Measurements from ENCODE around the gene PRRT1.
"Not testable (repeated sequence)": the region's sequence is repeated elsewhere in the genome, so short reads cannot be mapped to it uniquely, and the experiment has no call there.

The PRRT1 gene

DNA sequence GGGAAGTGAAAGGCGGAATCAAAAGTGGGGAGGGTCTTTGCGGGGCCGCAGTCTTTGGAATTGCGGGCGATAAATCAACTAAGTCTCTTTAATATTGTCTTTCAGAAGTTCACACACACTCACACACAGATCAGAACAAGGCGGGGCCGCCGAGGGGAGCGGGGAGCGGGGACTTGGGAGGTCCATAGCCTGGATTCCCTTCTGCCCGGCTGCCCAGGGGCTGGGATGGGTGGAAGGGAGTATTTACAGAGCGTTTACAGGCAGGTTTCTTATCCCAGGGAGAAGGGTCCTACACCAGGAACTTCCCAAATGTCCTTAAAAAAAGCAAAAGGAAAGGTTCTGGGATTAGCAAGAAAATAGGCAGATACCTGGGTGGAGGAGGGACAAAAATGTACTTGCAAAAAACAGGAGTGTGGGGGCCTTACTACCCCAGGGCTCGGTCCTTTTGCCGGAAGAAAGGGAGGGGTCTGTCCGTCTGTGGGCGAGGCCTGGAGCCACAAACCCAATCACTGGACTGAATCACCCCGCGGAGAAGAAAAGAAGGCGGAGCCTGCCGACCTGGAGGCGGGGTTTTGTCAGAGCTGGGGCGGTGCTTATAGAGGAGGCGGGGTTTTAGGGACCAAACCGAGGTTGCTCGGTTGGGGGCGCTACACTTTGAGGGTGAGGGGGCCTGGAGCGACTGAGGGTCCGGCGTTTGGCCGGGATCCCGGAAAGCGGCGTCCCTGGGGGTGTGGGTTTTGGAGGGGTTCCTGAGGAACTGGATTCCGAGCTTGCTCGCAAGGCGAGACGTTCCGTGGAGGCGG, 3.2 kb downstream of the PRRT1 start:
- DNase-seq = no peak

DNA sequence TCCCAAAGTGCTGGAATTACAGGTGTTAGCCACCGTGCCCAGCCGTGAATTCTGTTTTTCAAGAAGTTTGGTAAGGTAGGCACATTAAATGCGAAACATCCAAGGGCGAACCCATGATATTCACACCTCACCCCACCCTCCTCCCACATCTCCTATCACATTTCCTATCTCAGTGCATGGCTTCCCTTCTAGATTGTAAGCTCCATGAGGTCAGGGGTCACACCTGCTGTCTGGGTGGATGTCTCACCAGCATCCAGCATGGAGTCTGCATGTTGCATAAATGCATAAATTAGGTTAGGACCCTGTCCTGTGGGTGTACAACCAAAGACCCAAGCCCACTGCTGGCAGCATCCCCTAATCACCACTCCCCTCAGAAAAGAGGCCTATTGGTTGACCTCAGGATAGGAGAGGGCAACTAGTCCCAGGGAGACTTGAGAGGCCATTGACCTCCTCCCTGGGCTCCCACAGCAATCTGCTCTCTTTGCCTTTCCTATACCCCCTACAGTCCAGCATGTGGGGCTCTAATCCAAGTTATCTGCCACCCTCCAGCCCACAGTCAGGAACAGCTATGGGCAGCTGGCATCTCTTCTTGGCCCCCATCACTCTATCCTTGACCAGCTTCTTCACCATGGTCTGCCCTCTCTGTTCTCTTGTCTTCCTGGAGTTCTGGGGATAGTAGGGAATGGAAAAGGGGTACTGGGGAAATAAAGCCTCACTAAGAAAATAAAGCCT, 4.2 kb downstream of the PRRT1 start:
- no peak for DNase-seq

DNA sequence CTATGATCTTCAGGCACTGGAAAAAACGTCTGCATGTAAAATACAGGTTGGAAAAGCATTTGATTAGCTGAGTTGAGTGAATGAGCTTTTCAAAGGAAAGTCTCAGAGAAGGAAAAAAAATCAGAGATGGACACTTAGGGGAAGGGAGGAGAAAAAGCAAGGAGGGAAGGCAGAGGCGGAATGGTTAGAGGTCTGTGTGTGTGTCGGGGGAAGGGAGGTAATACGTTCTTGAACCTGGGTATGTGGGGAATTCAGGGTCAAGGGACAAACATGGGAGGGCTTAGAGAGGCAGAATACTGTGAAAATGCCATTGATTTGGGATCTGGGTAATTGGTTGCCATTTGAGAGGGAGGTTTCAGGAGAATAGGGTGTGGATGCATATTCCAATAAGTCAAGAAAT, 5.1 kb downstream of the PRRT1 start:
- DNase-seq = no peak

DNA sequence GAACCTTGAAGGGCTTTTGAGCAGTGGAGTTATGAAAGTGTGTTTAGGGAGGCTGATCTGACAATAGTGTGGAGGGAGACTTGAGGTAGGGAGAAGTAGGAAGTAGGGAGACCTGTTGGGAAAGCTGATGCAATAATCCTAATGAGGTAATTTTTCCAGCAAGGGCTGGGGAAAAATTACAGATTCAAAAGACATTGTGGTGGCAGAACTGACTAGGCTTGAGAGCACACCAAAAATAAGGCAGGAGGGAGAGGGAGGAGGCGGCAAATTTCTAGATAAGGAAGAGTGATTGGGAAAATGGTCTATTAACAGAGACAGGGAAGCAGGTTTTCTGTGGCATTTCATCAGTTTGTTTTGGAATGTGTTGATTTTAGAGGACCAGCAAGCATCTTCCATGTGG, 5.5 kb downstream of the PRRT1 start:
- DNase-seq = no peak

DNA sequence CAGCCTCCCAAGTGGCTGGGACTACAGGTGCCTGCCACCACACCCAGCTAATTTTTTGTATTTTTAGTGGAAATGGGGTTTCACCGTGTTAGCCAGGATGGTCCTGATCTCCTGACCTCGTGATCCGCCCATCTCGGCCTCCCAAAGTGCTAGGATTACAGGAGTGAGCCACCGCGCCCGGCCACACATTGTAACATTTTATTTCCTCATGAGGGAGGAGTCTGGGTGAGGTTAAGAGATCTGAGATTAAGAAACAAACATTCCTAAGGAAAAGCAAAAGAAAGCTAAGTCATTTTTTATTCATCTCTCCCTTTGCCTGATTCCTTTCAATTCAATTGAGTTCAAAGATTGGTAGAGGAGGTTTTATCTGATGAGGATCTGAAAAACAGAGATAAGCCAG, 7.5 kb downstream of the PRRT1 start:
- not testable (repeated sequence) for DNase-seq

DNA sequence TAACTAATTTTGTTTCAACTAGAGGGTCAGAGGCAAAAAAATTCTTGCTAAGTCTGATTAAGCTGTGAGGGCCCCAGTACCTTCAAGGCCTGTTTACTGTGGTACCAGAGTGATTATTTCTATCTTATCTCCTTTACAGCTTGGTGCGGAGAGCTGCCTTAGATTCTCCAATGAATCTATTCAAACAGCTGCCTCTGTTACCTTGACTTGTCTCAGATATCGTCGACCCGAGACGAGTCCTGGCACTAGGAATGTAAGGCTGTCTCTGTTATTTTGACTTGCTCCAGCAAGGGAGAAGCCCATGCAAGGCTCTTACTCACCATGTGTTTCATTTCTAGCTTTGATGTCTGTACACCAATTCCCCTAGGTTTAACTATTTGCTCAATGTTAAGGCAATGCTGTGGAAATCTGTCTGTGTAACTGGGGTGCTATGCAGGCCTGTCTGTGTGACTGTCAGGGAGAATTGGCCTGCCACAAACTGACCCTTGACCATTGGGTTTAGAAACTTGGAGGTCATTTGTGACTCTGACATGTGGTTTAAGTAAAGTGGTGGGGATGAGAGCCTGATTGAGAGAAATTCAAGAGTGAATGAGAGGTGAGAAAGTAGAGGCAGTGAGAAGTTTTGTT, 11.2 kb downstream of the PRRT1 start:
- no peak for DNase-seq

DNA sequence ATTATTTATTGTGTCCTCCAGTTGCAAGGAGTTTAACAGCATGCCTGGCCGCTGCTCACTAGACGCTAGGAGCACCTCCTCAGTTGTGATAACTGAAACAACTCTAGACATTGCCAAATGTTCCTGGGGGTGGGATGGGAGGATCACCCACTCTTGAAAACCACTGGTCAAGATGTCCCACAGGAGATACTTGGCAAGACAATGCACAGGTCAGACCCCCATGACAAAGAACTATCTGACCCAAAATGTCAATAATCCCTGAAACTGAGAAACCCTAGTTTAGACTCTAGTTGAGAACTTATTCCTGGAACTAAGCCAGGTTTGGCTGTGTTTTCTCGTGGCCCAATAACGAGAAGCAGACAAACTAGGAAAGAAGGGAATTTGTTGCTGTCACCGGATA, 12.1 kb downstream of the PRRT1 start:
- DNase-seq = no peak

DNA sequence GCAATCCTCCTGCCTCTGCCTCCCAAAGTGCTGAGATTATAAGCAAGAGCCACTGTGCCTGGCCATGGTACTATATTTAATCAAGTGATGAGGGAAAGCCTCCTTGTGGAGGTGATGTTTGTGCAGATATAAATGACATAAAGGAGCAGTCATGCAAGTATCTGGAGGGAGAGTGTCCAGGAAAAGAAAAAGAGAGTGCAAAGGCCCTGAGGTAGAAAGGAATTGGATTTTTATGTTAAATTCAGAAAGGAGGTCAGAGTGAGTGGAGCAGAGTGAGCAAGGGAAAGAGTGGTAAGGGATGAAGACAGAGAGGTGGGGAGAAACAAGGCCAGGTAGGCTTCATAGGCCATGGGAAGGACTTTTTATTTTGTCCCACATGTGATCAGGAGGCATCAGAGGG, 14.3 kb downstream of the PRRT1 start:
- DNase-seq = no peak

DNA sequence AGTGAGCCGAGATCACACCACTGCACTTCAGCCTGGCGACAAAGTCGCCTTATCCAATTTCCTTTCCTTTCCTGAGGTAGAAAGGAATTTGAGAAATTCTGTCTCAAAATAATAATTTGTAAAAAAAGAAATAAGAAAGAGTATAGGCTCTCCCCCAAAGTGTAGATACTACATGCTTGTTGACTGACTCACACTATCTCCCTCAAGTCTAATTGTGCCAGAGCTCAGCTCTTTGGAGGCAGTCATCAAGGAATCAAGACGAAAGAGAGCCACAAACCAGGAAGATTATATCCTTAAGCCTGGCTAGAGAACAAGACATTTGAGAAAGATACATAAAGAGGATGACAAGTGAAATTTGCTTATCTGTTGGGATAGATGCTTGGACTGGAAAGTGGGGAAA, 18.0 kb downstream of the PRRT1 start:
- DNase-seq = no peak

DNA sequence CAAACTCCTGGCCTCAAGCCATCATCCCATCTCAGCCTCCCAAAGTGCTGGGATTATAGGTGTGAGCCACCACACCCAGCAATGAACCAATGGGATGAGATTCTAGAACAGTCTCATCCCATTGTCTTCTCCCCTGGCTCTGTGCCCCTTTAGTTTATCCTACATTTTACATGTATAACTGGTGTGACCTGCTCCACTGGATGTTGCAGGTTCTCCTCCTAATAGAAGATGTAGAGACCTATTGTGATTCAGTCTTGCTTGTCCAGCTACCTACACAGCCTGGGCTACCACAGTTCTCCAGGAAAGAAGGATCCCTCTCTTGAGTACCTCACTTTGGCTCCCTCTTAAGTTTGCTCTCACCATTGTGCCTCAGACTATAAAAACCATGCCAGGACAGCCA, 19.6 kb downstream of the PRRT1 start:
- DNase-seq = no peak

DNA sequence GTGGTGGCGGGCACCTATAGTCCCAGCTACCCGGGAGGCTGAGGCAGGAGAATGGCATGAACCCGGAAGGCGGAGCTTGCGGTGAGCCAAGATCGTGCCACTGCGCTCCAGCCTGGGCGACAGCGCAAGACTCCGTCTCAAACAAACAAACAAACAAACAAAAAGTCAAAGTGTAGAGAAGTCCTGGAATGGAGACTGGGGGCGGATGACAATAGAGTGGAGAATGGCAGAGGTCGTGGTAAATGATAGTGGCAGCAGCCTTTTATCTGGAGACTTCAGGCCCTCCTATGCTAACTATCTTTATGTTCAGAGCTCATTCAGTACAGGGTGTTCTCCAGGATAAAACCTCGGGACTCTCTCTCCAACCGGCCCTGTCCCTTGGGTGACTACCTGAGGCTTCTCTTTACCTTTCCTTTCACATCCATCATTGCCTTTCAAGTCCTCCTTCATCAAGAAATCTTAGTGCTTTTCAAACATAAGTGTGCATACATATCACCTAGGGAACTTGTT, 20.2 kb downstream of the PRRT1 start:
- peak; percentile 80 for DNase-seq

DNA sequence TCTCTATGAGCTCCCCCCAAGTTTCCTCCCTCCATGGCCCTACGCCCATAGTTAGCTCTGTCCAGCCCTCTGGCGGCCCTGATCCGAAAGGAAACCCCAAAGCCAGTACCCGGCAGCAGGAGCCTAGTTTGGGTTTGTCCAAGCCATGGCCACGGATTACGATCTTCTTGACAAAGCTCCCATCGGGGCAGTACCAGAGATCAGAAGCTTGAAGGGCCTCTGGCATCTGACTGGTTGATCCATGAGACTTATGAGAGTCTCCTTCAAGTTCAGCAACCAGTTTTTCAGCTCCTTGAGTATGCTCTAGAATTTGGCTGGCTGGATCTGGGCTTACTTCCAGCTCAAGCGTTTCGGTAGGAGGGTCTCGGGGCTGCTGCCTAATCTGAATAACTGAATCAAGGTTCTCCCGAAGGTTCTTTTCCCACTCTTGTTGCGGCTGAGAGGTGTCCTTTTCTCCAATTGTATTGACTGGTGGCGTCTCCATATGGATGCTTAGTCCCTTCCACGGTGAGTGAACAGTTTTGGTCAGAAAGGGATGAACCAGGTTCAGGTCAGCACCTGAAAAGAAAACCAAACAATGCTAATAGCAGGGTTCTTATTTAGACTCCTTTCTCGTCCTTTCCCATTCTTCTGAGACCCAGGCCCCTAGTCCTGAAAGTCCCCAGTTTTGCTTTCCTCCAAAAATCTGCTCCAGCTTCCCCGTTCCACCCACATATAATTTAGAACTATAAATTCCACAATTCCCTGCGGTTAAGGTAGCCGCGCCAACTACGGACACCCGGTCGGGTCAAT, 22.2 kb downstream of the PRRT1 start:
- peak; percentile 61 for DNase-seq

DNA sequence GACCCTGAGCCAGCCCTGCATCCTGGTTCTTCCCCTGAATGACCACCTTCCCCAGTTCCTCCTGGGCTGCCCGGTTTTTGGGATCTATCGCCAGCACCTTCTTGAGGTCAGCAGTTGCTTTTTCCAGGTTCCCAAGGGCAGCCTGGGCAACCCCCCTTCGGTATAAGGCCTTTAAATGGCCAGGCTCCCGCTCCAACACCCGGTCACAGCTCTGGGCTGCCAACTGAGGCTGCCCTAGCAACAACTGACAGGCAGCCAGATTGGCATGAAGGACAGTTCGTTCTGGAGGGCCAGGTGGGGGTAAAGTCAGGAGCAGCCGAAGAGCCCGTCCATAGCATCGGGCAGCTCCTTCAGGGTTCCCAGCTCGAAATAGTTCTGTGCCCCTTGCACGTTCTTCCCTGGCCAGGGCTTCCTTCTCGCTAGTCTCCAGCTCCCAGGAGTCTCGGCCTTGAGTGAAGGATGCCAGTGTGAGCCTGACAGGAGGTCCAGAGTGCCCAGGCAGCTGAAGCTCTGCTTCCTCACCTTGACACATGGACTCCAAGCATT, 22.9 kb downstream of the PRRT1 start:
- DNase-seq = no peak

DNA sequence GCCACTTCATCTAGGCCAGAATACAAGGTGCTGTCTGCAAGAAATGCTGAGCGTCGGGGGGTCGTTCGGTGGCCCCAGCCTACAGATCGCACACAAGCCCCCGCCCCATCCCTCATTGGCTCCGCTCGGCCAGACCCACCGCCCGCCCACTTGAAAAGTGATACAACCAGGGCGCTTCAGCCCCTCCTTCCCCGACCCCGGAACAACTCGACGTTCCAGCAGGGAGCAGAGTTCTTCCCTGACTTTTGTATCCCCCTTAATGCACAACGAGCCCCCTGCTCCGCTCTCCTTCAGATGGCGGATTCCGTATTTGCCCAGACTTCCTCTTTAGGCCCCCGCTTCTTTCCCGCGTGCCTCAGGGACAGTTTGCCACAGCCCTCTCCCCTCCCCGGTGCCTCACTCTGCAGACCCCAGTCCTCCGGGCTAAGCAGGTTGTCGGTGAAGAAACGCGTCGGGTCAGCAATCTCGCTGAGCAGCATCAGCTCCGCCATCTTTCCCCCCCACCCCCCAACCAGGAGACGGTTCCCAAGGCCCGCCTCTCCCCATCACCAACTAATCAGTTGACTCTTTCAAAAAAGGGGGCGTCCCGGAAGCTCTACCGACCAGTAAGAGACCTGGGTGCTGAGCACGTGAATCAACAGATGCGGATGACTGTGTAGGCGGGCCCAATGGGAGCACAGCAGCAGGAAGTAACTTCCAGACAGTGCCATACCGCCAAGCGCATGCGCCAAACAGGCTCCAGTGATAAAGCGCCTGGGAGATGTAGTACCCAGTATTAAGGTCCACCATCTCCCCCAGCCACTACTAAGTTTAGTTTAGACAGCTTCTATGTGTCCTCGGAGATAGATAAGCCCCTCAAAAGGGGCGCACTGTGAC, 23.8 kb downstream of the PRRT1 start, which contains the start of gene ATF6B:
TSS of gene ATF6B (minus strand) at position 530 of the 876 bp plus-strand sequence. CDS start at position 491, 39 bp downstream.
- peak; percentile 100 for DNase-seq

DNA sequence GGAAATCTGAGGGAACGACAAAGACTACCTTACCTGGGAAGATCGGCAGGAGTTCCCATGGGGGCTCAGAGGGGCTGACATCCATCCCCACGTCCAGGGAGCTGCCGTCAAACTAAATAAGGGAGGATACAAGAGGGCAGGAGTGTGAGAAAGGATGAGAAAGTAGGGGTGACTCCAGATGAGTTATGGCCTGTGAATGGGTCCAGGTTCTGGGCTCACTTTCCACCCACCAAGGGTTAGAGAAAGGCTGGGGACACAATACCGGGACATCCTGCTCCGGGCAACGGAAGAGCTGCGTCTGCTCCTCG, 24.4 kb downstream of the PRRT1 start:
- no peak for DNase-seq

DNA sequence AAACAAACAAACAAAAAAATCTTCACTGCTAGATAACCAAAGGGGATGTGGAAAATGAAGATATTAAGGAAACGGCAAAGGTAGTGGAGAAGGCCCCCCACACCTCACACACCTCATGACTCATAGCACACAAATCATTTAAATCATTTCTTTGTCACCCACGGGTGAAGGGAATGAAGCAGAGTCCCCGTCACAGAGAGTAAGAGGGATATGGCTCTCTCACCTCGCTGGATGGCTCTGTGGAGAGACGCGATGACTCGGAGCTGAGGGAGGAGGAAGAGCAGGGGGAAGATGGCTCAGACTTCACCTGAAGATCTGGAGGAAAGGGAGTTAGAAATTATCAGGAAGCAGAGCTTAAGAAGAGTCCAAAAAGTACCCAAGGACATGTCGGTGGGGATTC, 24.9 kb downstream of the PRRT1 start:
- DNase-seq = no peak

DNA sequence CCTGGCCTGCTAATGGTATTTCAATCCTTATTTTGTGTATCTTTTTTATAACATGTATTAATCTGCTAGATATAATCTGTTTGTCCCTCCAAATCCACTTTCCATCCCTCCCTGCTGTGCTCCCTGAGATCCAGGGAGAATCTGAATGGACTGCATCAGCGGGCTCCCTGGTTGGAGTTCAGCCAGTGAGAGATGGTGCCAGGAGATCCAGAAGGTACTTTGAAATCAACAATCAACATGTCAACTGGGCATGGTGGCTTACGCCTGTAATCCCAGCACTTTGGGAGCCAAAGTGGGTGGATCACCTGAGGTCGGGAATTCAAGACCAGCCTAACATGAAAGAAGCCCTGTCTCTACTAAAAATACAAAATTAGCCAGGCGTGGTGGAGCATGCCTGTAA, 28.1 kb downstream of the PRRT1 start:
- DNase-seq = no peak

DNA sequence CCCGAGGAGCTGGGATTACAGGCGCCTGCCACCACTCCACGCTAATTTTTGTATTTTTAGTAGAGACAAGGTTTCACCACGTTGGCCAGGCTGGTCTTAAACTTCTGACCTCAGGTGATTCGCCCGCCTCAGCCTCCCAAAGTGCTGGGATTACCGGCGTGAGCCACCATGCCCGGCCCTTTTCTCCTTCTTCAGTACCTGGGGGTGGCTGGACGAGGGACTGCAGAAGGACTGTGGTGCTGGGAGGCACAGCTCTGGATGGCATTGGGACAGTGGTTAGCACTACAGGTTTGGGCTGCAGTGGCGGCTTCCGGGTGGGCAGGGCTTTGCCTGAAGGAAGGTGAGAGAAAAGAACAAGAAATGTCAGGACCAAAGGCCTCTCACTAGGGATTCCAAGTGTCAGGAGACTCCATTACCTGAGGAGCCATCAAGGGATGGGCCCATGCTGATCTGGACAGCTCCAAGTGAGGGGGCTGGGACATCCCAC, 31.1 kb downstream of the PRRT1 start:
- DNase-seq = no peak

DNA sequence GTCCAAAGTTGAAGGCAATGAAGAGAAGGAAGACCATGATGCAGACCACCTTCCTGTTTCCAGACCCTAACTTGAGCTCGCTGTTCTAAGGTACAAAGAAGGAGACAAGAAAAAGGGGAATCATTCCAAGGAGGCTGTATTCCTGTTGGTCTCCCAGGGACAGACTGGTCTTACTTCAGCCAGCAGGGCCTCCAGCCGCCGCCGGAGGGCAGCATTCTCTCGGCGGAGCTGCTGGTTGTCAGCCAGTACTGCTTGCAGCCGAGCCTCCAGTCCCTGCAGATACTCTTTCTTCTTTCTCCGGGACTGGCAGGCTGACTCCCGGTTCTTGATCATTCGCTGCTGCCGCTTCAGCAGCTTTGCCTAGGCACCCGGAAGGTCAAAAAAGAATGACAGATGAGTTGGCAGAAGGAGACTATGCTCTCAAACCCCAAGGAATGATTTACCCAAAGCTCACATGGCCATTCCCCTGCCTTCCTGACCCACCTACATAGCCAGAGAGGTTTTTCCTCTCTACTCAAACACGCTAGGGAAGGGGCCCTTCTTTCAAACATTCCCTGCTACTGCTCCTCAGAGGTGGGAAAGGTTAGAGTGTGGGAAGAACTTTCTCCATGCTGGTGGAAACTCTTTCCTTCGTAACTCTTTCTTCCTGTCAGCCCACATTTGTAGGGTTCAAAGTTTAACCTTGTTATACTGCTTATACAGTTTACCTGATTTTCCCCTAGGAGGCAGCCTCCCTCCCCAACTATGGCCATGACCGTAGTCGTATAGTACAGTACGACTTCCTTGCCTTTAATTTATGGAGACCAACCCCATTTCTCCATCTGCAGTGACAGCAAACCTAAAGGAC, 32.7 kb downstream of the PRRT1 start:
- peak; percentile 92 for DNase-seq

DNA sequence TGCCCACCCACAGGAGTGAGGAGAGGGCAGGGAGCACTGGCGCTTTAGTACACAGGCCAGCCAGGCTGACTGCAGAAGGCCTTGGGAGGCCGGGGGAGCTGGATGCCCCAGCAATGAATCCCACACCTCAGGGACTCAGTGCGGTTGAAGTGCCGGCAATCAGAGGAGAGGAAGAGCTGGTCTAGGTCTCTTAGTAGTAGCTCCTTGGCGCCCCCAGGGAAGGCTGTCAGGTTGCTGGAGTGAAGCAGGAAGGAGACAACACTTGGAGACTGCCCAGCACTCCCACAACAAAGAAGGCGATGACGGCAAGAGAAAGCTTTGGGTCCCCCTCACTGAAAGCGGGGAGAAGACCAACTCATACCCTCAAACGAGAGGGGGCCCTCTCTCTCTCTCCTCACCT, 34.3 kb downstream of the PRRT1 start:
- no peak for DNase-seq

DNA sequence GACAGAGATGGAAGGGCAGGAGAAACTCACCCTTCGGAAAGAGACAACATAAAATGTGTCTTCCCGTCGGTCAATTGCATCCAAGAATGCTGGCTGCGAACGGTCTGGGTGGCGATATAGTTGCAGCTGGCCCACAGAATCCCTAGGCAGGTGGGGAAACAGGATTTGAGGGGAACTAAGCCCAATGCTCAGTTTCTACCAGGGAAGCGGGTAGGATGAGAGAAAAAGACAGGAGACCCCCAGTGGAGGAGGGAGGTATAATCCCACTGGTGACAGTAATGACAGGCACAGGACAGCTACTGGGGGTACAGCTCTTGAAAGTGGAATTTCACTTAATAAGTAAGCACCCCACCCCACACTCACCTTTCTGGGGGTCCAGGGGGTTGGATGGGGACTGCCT, 35.1 kb downstream of the PRRT1 start:
- DNase-seq = peak; percentile 47
